GM12878 (cell line): ENCODE data around the gene TSPAN2. TPM values are rescaled to one million over a fixed set of nuclear protein-coding genes. Genes with fewer than 3 reads are reported as not detected.

Experiments
- ATAC-seq: fragments of 200-7000 bp; cut with Tn5 transposase; 3 replicates; pipeline ENCODE4 v1.9.1; 2020; ENCODE audit warnings: mild to moderate bottlenecking, moderate library complexity
- BruUV-seq: library from RNA; stranded (reverse); fragments of 400-500 nt; replicated peaks from 2 replicates; lab custom pipeline; 2021; lab: Mats Ljungman, UMichigan
- CTCF ChIA-PET: fragments of 300-600 bp; sonication (Branson Sonifier 250); formaldehyde crosslinking; extraction: SDS; loops from one replicate; lab custom pipeline; 2021; ENCODE audit warnings: inconsistent platforms; lab: Yijun Ruan, JAX
- POLR2A ChIA-PET: fragments of 350-600 bp; formaldehyde crosslinking; extraction: SDS; loops from one replicate; lab custom pipeline; 2021; ENCODE audit warnings: inconsistent platforms; lab: Charles Lee
- RAD21 ChIA-PET: fragments of 300-600 bp; sonication (Branson Sonifier 250); formaldehyde crosslinking; loops from one replicate; lab custom pipeline; 2023; ENCODE audit warnings: antibody characterized with exemption; ENCODE audit not compliant: unreplicated experiment; lab: Charles Lee
- SMC1A ChIA-PET: fragments of 300-600 bp; sonication (Branson Sonifier 250); formaldehyde crosslinking; loops from one replicate; lab custom pipeline; 2023; ENCODE audit not compliant: unreplicated experiment, uncharacterized antibody; lab: Charles Lee
- DNase-seq: peaks from one replicate; pipeline ENCODE4 v3.0.0-alpha.2; 2011; ENCODE audit warnings: low read depth, low spot score
- FAIRE-seq: peaks from 3 replicates; lab custom pipeline; 2011; peaks lifted over from hg19 to GRCh38; lab: Jason Lieb, UNC
- H2AFZ ChIP-seq: 2 replicates; pipeline ENCODE4 v1.6.0; 2011; ENCODE audit warnings: low read depth, low read length, control low read depth; ENCODE audit not compliant: control insufficient read depth
- H3K27ac ChIP-seq: 2 replicates; pipeline ENCODE4 v1.5.1; 2011; ENCODE audit warnings: control low read depth; ENCODE audit not compliant: control insufficient read depth, insufficient read depth
- H3K27me3 ChIP-seq, 2 experiments: replicated peaks in 1 of 2; 2 replicates each; pipeline versions ENCODE4 v1.6.0 to v1.6.1; 2011; ENCODE audit warnings: low read length in 1 of 2; ENCODE audit not compliant: control insufficient read depth in 2 of 2, insufficient read depth in 2 of 2
- H3K36me3 ChIP-seq, 2 experiments: 2 replicates each; pipeline ENCODE4 v1.5.1; 2011; ENCODE audit warnings: low read length in 1 of 2; ENCODE audit not compliant: control insufficient read depth in 2 of 2, insufficient read depth in 2 of 2
- H3K4me1 ChIP-seq: 2 replicates; pipeline ENCODE4 v1.6.1; 2011; ENCODE audit warnings: mild to moderate bottlenecking, low read length, moderate library complexity, mixed read lengths; ENCODE audit not compliant: control insufficient read depth, insufficient read depth
- H3K4me2 ChIP-seq: 2 replicates; pipeline ENCODE4 v1.6.0; 2011; ENCODE audit warnings: control low read depth; ENCODE audit not compliant: control insufficient read depth, insufficient read depth
- H3K4me3 ChIP-seq: fragments of 200-600 bp; sonication (generic); 2 replicates; pipeline ENCODE4 v1.5.1; 2016
- H3K79me2 ChIP-seq: 2 replicates; pipeline ENCODE4 v1.6.0; 2011; ENCODE audit warnings: low read length; ENCODE audit not compliant: control insufficient read depth, insufficient read depth
- H3K9ac ChIP-seq: 2 replicates; pipeline ENCODE4 v1.8.0; 2011; ENCODE audit warnings: low read length, control low read depth, mixed read lengths; ENCODE audit not compliant: control insufficient read depth, insufficient read depth
- H3K9me3 ChIP-seq: replicated peaks from 3 replicates; pipeline ENCODE4 v1.5.1; 2011; ENCODE audit warnings: mild to moderate bottlenecking, low read length; ENCODE audit not compliant: control insufficient read depth, insufficient read depth
- H4K20me1 ChIP-seq: 2 replicates; pipeline ENCODE4 v1.6.0; 2011; ENCODE audit not compliant: control insufficient read depth, insufficient read depth
- ATF7 ChIP-seq: fragments of 450-650 bp; IDR thresholded peaks from 2 replicates; pipeline ENCODE4 v1.6.1; 2016; ENCODE audit warnings: low read depth, mild to moderate bottlenecking
- BCL11A ChIP-seq: IDR thresholded peaks from 2 replicates; pipeline ENCODE4 v1.6.1; 2011; ENCODE audit warnings: low read depth, low read length
- CHD2 ChIP-seq: IDR thresholded peaks from 2 replicates; pipeline ENCODE4 v1.6.1; 2011; ENCODE audit warnings: low read depth, low read length, improper control_type of control experiment, borderline replicate concordance
- EGR1 ChIP-seq, 2 experiments: IDR thresholded peaks; 1 replicate in 1 of 2; 2 replicates in 1 of 2; pipeline ENCODE4 v1.6.1; 2011 to 2012; ENCODE audit warnings: low read depth in 2 of 2, low read length in 2 of 2, borderline replicate concordance in 1 of 2, mild to moderate bottlenecking in 1 of 2, moderate library complexity in 1 of 2
- MXI1 ChIP-seq: fragments of 150-350 bp; IDR thresholded peaks from 2 replicates; pipeline ENCODE4 v1.6.1; 2011; ENCODE audit warnings: low read depth, mild to moderate bottlenecking, inconsistent platforms, low read length, improper control_type of control experiment
- NR2C1 ChIP-seq: fragments of 450-650 bp; IDR thresholded peaks from 2 replicates; pipeline ENCODE4 v1.6.1; 2017; ENCODE audit warnings: antibody characterized with exemption, mild to moderate bottlenecking, moderate library complexity
- NRF1 ChIP-seq: conservative IDR thresholded peaks from 2 replicates; pipeline ENCODE4 v1.6.1; 2011; ENCODE audit warnings: mild to moderate bottlenecking, low read depth, low read length, improper control_type of control experiment
- PML ChIP-seq: IDR thresholded peaks from 2 replicates; pipeline ENCODE4 v1.6.1; 2012; ENCODE audit warnings: low read length, inconsistent platforms
- POLR2AphosphoS2 ChIP-seq: IDR thresholded peaks from 2 replicates; pipeline ENCODE4 v1.6.1; 2011; ENCODE audit warnings: low read depth, mild to moderate bottlenecking, low read length, improper control_type of control experiment, moderate library complexity
- RAD21 ChIP-seq: IDR thresholded peaks from 2 replicates; pipeline ENCODE4 v1.6.1; 2011; ENCODE audit warnings: mild to moderate bottlenecking, low read depth, low read length, moderate library complexity; ENCODE audit not compliant: insufficient read depth
- RAD51 ChIP-seq: fragments of 450-650 bp; IDR thresholded peaks from 2 replicates; pipeline ENCODE4 v1.6.1; 2016; ENCODE audit warnings: moderate library complexity, mild to moderate bottlenecking, inconsistent platforms
- RB1 ChIP-seq: fragments of 450-650 bp; formaldehyde crosslinking; IDR thresholded peaks from 2 replicates; pipeline ENCODE4 v1.6.1; 2017; ENCODE audit warnings: mild to moderate bottlenecking, borderline replicate concordance
- RBBP5 ChIP-seq: fragments of 200-600 bp; sonication (generic); conservative IDR thresholded peaks from 2 replicates; pipeline ENCODE4 v1.6.1; 2016
- YBX1 ChIP-seq: fragments of 450-650 bp; IDR thresholded peaks from 2 replicates; pipeline ENCODE4 v1.6.1; 2016; ENCODE audit warnings: antibody characterized with exemption
- WGBS: methylation state at CpG from one replicate; pipeline ENCODE4 v1.1.6; 2016; ENCODE audit warnings: low lambda C conversion rate; ENCODE audit not compliant: insufficient replicate concordance, insufficient coverage; ENCODE audit errors: missing lambda C conversion rate; 5-methylcytosine and 5-hydroxymethylcytosine counted together
- in situ Hi-C: fragments of 300-500 bp; cut with MboI; formaldehyde crosslinking; loops from 9 replicates; pipeline ENCODE4 v1.14.3; 2018; ENCODE audit warnings: mixed read lengths
- intact Hi-C: fragments of 100-400 bp; cut with micrococcal nuclease; formaldehyde crosslinking; loops from one replicate; pipeline ENCODE4 v1.14.2; 2022; ENCODE audit not compliant: unreplicated experiment
- polyA plus RNA-seq, 11 experiments: library from polyadenylated mRNA; depleted of rRNA in 4 of 11; unstranded in 6 of 11; stranded (reverse) in 5 of 11; fragments of >200 nt; fragmentation: Nextera tagmentation in 4 of 11; fragmentation: Illumina TruSeq in 1 of 11; extraction: Ambion mirVana in 4 of 11; extraction: Trizol in 1 of 11; gene quantifications; 1 replicate in 1 of 11; 2 replicates in 10 of 11; pipeline versions ENCODE4 v1.2.1 to v1.2.3, GENCODE V29; 2011 to 2016; ENCODE audit warnings: inconsistent platforms in 2 of 11, missing spikeins in 2 of 11, low read depth in 1 of 11
- total RNA-seq, 4 experiments: library from RNA; depleted of rRNA in 3 of 4; stranded (reverse); fragments of >200 nt in 3 of 4; fragmentation: Illumina TruSeq in 1 of 4; extraction: Trizol in 1 of 4; gene quantifications; 2 replicates each; pipeline versions ENCODE4 v1.2.1 to v1.2.3, GENCODE V29; 2013 to 2021
- TF ChIP-seq, protein P1 (sequence below): fragments of 450-650 bp; IDR thresholded peaks from 2 replicates; pipeline ENCODE4 v1.6.1; 2017; ENCODE audit warnings: low read depth, mild to moderate bottlenecking, moderate library complexity
- TF ChIP-seq, protein P2 (sequence below): IDR thresholded peaks from 2 replicates; pipeline ENCODE4 v1.6.1; 2012; ENCODE audit warnings: low read depth, low read length, improper control_type of control experiment
- TF ChIP-seq, protein P3 (sequence below): fragments of 450-650 bp; formaldehyde crosslinking; IDR thresholded peaks from 2 replicates; pipeline ENCODE4 v1.4.0; 2022; ENCODE audit warnings: mild to moderate bottlenecking, moderate library complexity
- TF ChIP-seq, protein P4 (sequence below): IDR thresholded peaks from 2 replicates; pipeline ENCODE4 v1.6.1; 2012; ENCODE audit warnings: low read depth, low read length, improper control_type of control experiment

Gene TSPAN2
- total and polyA plus RNA-seq, 10 of the 15 experiments (the other 5 are each of a cell fraction or from before 2014, with no cell fraction given), result under 0.01 to 0.73 TPM; not detected in 8

DNA sequence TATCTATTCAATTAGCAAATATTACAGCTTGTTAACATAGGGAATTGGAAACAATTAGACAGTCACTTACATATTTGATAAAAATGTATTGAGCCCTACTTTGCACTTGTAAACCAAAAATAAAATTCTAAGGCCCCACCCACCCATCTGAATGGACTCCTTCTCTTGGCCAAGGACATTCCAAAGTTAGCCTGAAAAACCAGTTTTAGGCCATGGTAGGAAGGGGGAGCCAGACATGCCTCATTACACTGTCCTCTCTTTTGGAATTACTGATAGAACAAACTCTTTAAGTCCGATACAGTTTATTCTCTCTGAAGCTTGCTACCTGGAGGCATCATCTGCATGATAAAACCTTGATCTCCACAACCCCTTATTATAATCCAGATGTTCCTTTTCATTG is 28.0 kb upstream of the TSPAN2 start:
- Histone ChIP-seq H3K9ac (no peak overlapping the region), H3K79me2 (no peaks in the 10 kb centered on the region), H3K27me3 (no peaks in the 10 kb centered on the region), H3K36me3 (no peaks in the 10 kb centered on the region), H3K4me2 (no peak overlapping the region), H3K4me1 (no peaks in the 10 kb centered on the region), H3K4me3 (no peak overlapping the region), H3K27ac (no peak overlapping the region), H2AFZ (no peak overlapping the region), H4K20me1 (peaks cover 4% of the 10 kb centered on the region; the same call in 1 of the 2 replicates), H3K9me3 (no peaks in the 10 kb centered on the region)
- in situ Hi-C loops, result no loop called here
- RAD21 ChIA-PET, result no interaction called here
- SMC1A ChIA-PET, result interaction anchor here (1.1 to 3.0 kb wide), 2 partner anchors 65 to 140 kb away, joined by 3 to 10 read pairs; no protein-coding TSS in a partner anchor
- WGBS, result 48% methylated on average over 1 of the region's 1 CpG
- intact Hi-C loops, result no loop called here
- TF ChIP-seq YBX1 (no peak), RBBP5 (no peak), RAD51 (no peak), EGR1 (IDR thresholded peaks at IDR 0.05; ENCODE audit: borderline replicate concordance in 1 of 2, low read depth in 2 of 2, low read length in 2 of 2) (no peak), BCL11A (no peak), CHD2 (no peak), ATF7 (no peak), RB1 (no peak), MXI1 (no peak), POLR2AphosphoS2 (no peak), NRF1 (no peak), RAD21 (no peak), PML (no peak), NR2C1 (no peak)
- TF ChIP-seq, protein P1, sequence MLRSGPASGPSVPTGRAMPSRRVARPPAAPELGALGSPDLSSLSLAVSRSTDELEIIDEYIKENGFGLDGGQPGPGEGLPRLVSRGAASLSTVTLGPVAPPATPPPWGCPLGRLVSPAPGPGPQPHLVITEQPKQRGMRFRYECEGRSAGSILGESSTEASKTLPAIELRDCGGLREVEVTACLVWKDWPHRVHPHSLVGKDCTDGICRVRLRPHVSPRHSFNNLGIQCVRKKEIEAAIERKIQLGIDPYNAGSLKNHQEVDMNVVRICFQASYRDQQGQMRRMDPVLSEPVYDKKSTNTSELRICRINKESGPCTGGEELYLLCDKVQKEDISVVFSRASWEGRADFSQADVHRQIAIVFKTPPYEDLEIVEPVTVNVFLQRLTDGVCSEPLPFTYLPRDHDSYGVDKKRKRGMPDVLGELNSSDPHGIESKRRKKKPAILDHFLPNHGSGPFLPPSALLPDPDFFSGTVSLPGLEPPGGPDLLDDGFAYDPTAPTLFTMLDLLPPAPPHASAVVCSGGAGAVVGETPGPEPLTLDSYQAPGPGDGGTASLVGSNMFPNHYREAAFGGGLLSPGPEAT, result no peak
- TF ChIP-seq, protein P2, sequence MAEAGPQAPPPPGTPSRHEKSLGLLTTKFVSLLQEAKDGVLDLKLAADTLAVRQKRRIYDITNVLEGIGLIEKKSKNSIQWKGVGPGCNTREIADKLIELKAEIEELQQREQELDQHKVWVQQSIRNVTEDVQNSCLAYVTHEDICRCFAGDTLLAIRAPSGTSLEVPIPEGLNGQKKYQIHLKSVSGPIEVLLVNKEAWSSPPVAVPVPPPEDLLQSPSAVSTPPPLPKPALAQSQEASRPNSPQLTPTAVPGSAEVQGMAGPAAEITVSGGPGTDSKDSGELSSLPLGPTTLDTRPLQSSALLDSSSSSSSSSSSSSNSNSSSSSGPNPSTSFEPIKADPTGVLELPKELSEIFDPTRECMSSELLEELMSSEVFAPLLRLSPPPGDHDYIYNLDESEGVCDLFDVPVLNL, result no peak
- TF ChIP-seq, protein P3, sequence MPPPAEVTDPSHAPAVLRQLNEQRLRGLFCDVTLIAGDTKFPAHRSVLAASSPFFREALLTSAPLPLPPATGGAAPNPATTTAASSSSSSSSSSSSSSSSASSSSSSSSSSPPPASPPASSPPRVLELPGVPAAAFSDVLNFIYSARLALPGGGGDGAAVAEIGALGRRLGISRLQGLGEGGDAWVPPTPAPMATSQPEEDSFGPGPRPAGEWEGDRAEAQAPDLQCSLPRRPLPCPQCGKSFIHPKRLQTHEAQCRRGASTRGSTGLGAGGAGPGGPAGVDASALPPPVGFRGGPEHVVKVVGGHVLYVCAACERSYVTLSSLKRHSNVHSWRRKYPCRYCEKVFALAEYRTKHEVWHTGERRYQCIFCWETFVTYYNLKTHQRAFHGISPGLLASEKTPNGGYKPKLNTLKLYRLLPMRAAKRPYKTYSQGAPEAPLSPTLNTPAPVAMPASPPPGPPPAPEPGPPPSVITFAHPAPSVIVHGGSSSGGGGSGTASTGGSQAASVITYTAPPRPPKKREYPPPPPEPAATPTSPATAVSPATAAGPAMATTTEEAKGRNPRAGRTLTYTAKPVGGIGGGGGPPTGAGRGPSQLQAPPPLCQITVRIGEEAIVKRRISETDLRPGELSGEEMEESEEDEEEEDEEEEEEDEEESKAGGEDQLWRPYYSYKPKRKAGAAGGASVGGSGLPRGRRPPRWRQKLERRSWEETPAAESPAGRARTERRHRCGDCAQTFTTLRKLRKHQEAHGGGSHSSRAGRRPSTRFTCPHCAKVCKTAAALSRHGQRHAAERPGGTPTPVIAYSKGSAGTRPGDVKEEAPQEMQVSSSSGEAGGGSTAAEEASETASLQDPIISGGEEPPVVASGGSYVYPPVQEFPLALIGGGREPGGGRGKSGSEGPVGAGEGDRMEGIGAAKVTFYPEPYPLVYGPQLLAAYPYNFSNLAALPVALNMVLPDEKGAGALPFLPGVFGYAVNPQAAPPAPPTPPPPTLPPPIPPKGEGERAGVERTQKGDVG, result no peak
- TF ChIP-seq, protein P4, sequence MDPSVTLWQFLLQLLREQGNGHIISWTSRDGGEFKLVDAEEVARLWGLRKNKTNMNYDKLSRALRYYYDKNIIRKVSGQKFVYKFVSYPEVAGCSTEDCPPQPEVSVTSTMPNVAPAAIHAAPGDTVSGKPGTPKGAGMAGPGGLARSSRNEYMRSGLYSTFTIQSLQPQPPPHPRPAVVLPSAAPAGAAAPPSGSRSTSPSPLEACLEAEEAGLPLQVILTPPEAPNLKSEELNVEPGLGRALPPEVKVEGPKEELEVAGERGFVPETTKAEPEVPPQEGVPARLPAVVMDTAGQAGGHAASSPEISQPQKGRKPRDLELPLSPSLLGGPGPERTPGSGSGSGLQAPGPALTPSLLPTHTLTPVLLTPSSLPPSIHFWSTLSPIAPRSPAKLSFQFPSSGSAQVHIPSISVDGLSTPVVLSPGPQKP, result no peak
- no peak for FAIRE-seq
- POLR2A ChIA-PET, result no interaction called here
- DNase-seq, result no peak
- ATAC-seq, result no peak
- CTCF ChIA-PET, result interaction anchor here (1.0 to 3.5 kb wide), 3 partner anchors 22 to 137 kb away, joined by 3 to 13 read pairs (median 4); no protein-coding TSS in a partner anchor
- no TSS peak for BruUV-seq
